UCSD-AML1 (cell line): ENCODE measurements around the gene COL10A1.
"Not testable (repeated sequence)": the region's sequence is repeated elsewhere in the genome, so short reads cannot be mapped to it uniquely, and the experiment has no call there.

Source experiments
- DNase-seq: peaks from one replicate; lab custom pipeline; 2025; ENCODE audit not compliant: unreplicated experiment; lab: John Stamatoyannopoulos, UW

The COL10A1 gene

GRCh38 chr6:116127771-116128493 is 2.0 kb upstream of the COL10A1 start:
- no peak for DNase-seq

DNA sequence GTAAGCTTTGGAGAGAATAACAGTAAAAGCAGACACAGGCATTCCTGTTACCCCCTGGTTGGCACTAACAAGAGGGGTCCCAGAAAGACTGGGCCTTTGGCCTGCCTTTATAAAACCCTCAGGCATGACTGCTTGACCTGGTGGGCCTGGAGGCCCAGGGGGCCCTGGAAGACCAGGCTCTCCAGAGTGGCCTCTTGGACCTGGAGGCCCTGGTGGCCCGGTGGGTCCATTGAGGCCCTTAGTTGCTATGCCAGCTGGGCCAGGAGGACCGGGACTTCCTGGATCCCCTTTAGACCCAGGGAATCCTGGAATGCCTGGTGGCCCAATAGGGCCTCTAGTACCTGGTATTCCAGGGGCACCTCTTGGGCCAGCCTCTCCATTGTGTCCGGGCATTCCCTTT is 5.5 kb downstream of the COL10A1 start:
- DNase-seq: no peak

DNA sequence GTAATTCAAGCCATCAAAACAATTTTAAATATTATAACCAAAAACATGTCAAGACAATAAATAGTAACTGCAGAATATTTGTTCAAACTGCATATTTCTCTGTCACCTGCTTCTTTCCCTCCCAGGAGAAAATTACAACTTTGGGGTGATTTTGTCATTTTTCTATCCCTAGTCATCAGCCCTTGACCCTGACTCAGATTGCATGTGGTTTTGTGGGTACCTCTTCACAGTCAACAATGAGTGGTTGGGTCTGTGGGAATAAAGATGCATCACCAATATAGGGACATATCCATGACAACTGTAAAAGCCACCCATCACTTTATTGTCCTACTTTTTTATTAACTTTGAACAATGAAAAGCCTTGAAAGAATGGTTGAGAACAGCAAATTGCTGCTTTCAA is 7.3 kb downstream of the COL10A1 start:
- no peak for DNase-seq

DNA sequence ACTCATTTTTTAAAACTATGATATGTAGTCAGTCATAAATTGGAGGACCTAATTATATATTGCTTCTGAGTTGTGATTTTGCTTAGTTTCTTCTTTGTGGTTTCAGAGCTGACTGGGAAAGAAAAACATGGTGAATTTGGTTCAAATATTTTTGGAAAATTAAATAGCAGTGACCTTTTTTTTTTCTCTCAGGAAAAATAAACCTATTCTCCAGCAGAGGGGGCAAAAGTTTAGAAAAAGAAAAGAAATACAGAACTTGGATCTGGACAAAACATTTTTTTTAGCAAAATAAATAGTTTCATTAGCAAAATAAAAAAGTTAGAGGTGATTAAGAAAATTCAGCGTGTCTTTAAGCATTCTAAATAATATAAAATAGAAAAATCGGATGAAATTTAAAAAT is 10.2 kb downstream of the COL10A1 start:
- no peak for DNase-seq

DNA sequence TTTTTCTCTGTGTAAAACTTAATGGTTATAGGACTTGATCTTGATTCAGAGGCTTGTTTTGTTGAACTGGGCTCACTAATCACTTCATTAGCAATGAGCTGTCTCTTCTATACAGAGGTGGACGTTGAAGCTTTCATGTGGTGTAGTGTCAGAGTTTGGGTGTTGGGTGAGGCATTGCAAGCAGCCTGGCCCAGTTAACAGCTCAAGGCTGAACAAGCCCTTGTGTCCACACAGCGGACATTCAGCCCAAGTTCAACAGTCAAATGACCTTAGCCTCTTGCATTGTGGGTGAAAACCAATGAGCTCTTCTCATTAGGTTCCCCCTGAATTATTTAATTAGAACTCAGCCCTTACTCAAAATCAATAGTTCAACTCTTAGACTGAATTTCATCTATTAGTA is 12.5 kb downstream of the COL10A1 start:
- no peak for DNase-seq

- DNase-seq: peak; percentile 11
These were observed 14.1 kb downstream of the COL10A1 start for GRCh38 chr6:116111552-116112528.

DNA sequence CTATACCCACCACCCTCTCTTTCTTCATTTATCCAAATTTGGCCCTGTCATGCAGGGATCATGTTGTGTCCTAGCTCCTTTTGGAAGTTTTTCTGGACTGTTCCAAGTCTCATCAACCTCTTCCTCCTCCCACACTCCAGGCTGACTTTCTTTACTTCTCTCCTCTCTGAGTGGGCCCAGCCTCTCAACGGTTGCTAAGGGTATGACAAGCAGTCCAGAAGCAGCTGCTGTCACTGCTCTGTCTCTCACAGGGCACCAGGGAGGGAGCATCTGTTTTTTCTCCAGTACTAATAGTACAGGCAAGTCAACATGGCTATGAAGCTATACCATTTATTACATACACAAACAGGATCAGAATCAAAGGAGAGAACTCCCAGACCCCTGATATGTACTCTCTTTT is 17.1 kb downstream of the COL10A1 start:
- no peak for DNase-seq

DNA sequence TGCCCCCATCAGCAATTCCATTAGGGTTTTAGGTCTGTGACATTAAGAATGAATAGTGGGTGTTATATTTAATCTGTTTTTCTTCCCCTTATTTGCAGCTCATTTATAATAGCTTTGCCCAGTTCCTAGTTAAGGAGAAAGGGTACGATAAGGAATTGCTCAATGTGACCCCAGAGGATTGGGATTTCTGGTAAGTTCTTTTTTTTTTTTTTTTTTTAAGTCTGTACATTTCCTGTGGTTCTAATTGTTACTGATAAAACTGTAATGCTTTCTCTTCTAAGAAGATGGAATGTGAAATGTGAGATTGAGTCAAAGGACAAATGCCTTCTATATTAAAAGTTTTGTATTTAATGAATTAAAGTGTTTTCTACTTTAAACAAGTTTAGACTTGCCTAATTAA is 19.8 kb downstream of the COL10A1 start:
- DNase-seq: no peak

DNA sequence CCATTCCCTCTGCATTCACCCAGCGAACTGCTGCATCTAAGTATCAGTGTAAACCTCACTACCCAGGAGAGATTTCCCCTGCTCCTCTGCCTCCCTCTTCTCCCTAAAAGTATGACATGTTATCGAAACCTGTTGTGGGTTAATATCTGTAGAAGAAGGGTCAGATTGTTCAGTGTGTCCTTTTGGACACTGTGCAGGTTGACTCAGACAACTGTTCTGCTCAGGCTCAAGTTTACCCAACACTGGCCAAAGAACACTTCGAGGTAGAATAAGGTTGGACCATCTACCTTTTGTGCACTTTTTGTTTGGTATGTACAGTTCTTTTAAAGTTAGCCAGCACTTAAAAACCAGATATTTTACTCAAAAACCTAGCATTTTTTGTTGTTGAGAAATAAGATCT is 20.7 kb downstream of the COL10A1 start:
- DNase-seq: no peak

GRCh38 chr6:116104636-116105035 is 21.3 kb downstream of the COL10A1 start:
- DNase-seq: no peak

- no peak for DNase-seq
These were observed 23.1 kb downstream of the COL10A1 start for GRCh38 chr6:116102873-116103272.

DNA sequence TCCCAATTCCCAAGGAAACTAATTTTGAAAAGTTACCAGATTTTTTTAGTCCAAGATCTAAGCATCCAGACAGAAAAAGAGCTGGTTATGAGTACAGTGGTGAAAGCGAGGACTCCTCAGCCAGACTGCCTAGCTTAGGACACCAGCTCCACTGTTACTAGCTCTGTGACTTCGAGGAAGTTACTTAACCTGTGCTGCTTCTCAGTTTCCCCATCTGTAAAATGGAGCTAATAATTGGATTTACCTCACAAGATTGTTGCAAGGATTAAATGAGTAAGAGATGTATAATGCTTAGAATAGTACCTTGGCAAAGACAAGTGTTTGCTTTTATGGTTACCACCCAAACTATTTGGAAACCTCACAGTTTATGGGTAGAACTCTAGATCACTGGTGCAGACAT is 24.1 kb downstream of the COL10A1 start:
- DNase-seq: no peak

DNA sequence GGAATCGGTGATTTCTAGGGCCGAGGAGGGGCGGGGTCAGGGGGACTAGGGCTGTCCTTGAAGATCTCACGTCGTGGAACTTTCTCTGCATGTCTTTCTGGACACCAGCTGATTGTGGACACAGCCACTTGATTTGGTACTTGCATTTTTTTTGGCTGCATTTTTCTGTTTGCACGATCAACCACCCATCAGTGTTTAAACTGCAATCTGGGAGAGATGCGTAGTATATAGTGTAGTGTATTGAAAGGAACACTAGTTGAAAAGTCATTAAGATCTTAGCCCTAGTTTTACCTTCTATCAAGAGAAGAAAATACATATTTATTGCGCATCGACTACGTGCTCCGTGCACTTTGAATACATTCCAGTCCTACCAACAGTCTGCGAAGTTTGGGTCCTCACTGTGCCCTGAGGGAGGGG is 24.6 kb downstream of the COL10A1 start:
- no peak for DNase-seq

- DNase-seq: peak; percentile 83
These were observed 25.3 kb downstream of the COL10A1 start, which contains the start of gene NT5DC1 for GRCh38 chr6:116100419-116101301. Gene NT5DC1, plus strand, starts transcription at chr6:116100853. Its CDS starts 78 bp downstream, at chr6:116100931.

DNA sequence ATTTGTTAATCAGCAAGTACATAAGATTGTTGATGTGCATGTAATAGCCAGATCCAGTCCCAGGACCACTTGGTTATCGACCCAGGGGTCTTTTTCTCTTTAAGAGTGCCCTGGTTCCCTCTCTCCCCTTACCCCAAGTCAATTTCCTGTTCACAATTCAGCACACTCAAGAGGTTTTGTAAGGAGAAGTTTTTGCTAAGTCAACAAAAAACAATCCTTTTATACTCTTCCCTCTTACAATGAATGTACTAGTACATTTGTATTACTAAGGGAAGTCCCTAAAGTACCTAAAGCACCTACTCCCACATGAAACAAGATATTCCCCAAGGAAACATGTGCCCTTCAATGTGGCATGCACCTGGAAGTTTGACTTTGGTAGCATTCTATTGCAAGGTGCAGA is 26.9 kb downstream of the COL10A1 start:
- no peak for DNase-seq

DNA sequence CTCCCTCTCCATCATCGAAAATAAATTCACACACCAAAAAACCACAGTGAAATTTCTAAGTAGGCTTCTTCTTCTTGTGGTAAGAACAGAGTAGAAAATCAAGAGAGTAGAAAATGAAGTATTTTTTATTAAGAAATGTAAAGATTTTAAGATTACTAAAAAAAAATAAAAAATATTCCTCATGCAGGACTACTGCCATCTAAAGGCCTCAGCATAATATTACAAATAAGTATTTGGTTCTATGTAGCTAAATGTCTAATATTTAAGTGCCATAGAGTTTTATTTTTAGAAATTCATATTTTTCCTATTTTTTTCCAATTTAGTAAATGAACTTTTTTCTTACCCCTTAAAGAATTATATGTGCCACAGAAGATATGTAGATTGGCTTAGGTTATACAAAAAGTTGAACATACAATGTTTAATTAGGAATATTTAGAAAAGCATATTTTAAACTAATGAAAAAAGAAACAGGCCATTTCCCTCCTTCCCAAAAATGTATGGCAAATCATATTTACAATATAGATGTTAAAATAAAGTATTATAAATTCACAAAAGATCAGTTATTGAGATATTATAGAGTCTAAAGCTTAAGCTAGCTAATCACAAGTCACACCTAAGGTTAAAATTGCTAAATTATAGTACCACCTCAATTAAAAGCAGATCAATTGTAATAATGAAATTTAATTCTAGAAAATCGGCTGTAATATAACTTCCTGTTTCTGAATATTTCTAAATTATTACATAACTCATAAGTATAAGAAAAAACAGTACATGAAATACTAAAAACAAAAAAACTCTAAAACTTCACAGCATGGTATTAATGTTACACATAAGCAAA is 28.7 kb downstream of the COL10A1 start:
- no peak for DNase-seq

DNA sequence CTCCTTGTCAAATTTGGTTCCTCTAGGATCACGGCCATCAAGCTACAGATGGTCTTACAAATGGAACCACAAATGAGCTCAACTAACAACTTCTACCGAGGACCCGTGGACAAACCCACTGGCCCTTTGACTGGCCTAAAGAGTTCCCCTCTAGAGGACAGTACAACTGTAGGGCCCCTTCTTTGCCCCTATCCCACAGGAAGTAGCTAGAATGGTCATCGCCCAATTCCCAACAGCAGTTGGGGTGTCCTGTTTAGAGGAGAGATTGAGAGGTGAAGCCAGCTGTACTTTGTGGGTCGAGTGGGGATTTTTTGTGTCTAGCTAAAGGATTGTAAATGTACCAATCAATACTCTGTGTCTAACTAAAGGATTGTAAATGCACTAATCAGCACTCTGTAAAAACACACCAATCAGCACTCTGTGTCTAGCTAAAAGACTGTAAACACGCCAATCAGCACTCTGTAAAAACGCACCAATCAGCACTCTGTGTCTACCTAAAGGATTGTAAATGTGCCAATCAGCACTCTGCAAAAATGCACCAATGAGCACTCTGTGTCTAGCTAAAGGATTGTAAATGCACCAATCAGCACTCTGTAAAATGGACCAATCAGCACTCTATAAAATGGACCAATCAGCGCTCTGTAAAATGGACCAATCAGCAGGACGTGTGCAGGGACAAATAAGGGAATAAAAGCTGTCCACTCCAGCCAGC is 29.7 kb downstream of the COL10A1 start:
- DNase-seq: not testable (repeated sequence)

DNA sequence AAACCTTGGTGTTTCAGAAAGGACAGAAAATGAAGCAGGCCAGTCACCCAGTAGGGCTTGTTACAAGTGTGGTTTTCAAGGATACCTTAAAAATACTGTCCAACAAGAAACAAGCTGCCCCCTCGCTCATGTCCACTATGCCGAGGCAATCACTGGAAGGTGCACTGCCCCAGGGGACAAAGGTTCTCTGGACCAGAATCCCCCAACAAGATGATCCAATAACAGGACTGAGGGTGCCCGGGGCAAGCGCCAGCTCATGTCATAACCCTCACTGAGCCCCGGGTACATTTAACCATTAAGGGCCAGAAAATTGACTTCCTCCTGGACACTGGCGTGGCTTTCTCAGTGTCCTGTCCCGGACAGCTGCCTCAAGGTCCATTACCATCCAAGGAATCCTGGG is 31.9 kb downstream of the COL10A1 start:
- no peak for DNase-seq

GRCh38 chr6:116090251-116090650 is 35.7 kb downstream of the COL10A1 start:
- DNase-seq: no peak

DNA sequence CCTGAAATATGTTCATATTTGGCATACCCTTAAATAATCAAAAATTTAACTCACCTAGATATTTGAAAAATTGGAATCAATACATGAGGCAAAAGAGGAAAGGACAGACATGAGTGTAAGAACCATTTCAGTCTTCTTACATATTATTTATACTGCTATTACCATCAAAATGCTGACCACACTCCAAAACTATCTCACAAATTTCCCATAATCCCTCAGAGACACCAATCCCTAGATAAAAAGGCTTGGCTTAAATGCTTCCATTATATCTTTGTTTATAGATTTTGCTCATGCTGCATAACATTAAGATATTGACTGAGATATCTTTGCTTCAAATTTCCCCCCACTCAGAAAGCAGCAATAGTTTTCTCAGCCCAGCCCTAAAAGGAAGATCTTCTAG is 37.0 kb downstream of the COL10A1 start:
- DNase-seq: no peak
